ENCODE measurements around the gene EDEM1.
A peak's percentile ranks its signal among the peaks of the same experiment; 100 is the strongest.

EDEM1 gene

GRCh38 chr3:5160940-5161858 is 26.3 kb upstream of the EDEM1 start:
- Histone ChIP-seq H3K9me3 (ENCODE audit: severe bottlenecking) (no peaks in the 10 kb centered on the region), H3K4me3 (ENCODE audit: severe bottlenecking) (no peak overlapping the region), H3K36me3 (ENCODE audit: low read depth) (peaks cover 4% of the 10 kb centered on the region; the same call in 1 of the 2 replicates), H3K27me3 (ENCODE audit: insufficient read depth, poor library complexity, severe bottlenecking) (no peaks in the 10 kb centered on the region), H3K27ac (ENCODE audit: poor library complexity, severe bottlenecking) (no peak overlapping the region), H3K4me1 (ENCODE audit: insufficient read depth, poor library complexity, severe bottlenecking) (peaks cover 10% of the 10 kb centered on the region)
- ATAC-seq (ENCODE audit: low read depth) (peak; percentile 69), DNase-seq (ENCODE audit: low spot score) (no peak)
- no peak for TF ChIP-seq CTCF (IDR thresholded peaks at IDR 0.05; ENCODE audit: poor library complexity, severe bottlenecking)

- DNase-seq (ENCODE audit: low spot score) = no peak
- Histone ChIP-seq H3K36me3 (ENCODE audit: low read depth) (peaks cover 4% of the 10 kb centered on the region; the same call in 1 of the 2 replicates), H3K4me1 (ENCODE audit: insufficient read depth, poor library complexity, severe bottlenecking) (peaks cover 10% of the 10 kb centered on the region), H3K9me3 (ENCODE audit: severe bottlenecking) (no peaks in the 10 kb centered on the region), H3K27ac (ENCODE audit: poor library complexity, severe bottlenecking) (no peak overlapping the region), H3K27me3 (ENCODE audit: insufficient read depth, poor library complexity, severe bottlenecking) (no peaks in the 10 kb centered on the region), H3K4me3 (ENCODE audit: severe bottlenecking) (no peak overlapping the region)
- TF ChIP-seq CTCF (IDR thresholded peaks at IDR 0.05; ENCODE audit: poor library complexity, severe bottlenecking) = no peak
- peak; percentile 43; the same call in 2 of the 3 replicates for ATAC-seq (ENCODE audit: low read depth)
Measured at GRCh38 chr3:5162102-5162501, 25.4 kb upstream of the EDEM1 start.

GRCh38 chr3:5165698-5166097 is 21.8 kb upstream of the EDEM1 start:
- H3K9me3 ChIP-seq (ENCODE audit: severe bottlenecking) = no peaks in the 10 kb centered on the region
- no peak for TF ChIP-seq CTCF (IDR thresholded peaks at IDR 0.05; ENCODE audit: poor library complexity, severe bottlenecking)
- ATAC-seq (ENCODE audit: low read depth) = no peak
- H3K4me1 ChIP-seq (ENCODE audit: insufficient read depth, poor library complexity, severe bottlenecking) = peaks cover 7% of the 10 kb centered on the region
- no peak overlapping the region for H3K27ac ChIP-seq (ENCODE audit: poor library complexity, severe bottlenecking)
- DNase-seq (ENCODE audit: low spot score) = no peak
- H3K36me3 ChIP-seq (ENCODE audit: low read depth) = peaks cover 13% of the 10 kb centered on the region
- no peaks in the 10 kb centered on the region for H3K27me3 ChIP-seq (ENCODE audit: insufficient read depth, poor library complexity, severe bottlenecking)
- H3K4me3 ChIP-seq (ENCODE audit: severe bottlenecking) = no peak overlapping the region

GRCh38 chr3:5166846-5167245 is 20.7 kb upstream of the EDEM1 start:
- TF ChIP-seq CTCF (IDR thresholded peaks at IDR 0.05; ENCODE audit: poor library complexity, severe bottlenecking) = no peak
- no peaks in the 10 kb centered on the region for H3K27me3 ChIP-seq (ENCODE audit: insufficient read depth, poor library complexity, severe bottlenecking)
- peaks cover 2% of the 10 kb centered on the region for H3K4me1 ChIP-seq (ENCODE audit: insufficient read depth, poor library complexity, severe bottlenecking)
- H3K36me3 ChIP-seq (ENCODE audit: low read depth) = peaks cover 24% of the 10 kb centered on the region
- H3K9me3 ChIP-seq (ENCODE audit: severe bottlenecking) = no peaks in the 10 kb centered on the region
- ATAC-seq (ENCODE audit: low read depth) (no peak), DNase-seq (ENCODE audit: low spot score) (no peak)
- no peak overlapping the region for H3K27ac ChIP-seq (ENCODE audit: poor library complexity, severe bottlenecking)
- no peak overlapping the region for H3K4me3 ChIP-seq (ENCODE audit: severe bottlenecking)

- Histone ChIP-seq H3K4me3 (ENCODE audit: severe bottlenecking) (no peak overlapping the region), H3K9me3 (ENCODE audit: severe bottlenecking) (no peaks in the 10 kb centered on the region), H3K4me1 (ENCODE audit: insufficient read depth, poor library complexity, severe bottlenecking) (no peaks in the 10 kb centered on the region), H3K27me3 (ENCODE audit: insufficient read depth, poor library complexity, severe bottlenecking) (no peaks in the 10 kb centered on the region), H3K36me3 (ENCODE audit: low read depth) (peaks cover 37% of the 10 kb centered on the region), H3K27ac (ENCODE audit: poor library complexity, severe bottlenecking) (no peak overlapping the region)
- no peak for ATAC-seq (ENCODE audit: low read depth)
- DNase-seq (ENCODE audit: low spot score) = no peak
- no peak for TF ChIP-seq CTCF (IDR thresholded peaks at IDR 0.05; ENCODE audit: poor library complexity, severe bottlenecking)
Measured at GRCh38 chr3:5168110-5168509, 19.4 kb upstream of the EDEM1 start.
